Lower leg skin (tissue), 4 donors: ENCODE results near the gene PTTG1IP. TPM values are rescaled to one million over a fixed set of nuclear protein-coding genes. Genes with fewer than 3 reads are reported as not detected.

Source experiments
- DNase-seq, 2 donors: peaks; one replicate each; pipeline ENCODE4 v3.0.0-alpha.2; 2019; ENCODE audit warnings: low spot score in 2 of 2
- H3K4me3 ChIP-seq: fragments of 200-600 bp; sonication (generic); 2 replicates; pipeline ENCODE4 v1.5.1; 2017; ENCODE audit warnings: mild to moderate bottlenecking, low read depth; ENCODE audit not compliant: poor library complexity, severe bottlenecking
- POLR2A ChIP-seq, 2 donors: fragments of 450-650 bp; IDR thresholded peaks; one replicate each; pipeline ENCODE4 v1.6.1; 2016 to 2017; ENCODE audit warnings: antibody characterized with exemption in 2 of 2, mild to moderate bottlenecking in 1 of 2, moderate library complexity in 1 of 2
- WGBS, 2 donors: methylation state at CpG; one replicate each; pipeline ENCODE4 v1.1.5; 2018; 5-methylcytosine and 5-hydroxymethylcytosine counted together
- intact Hi-C: fragments of 100-400 bp; cut with DNase I; formaldehyde crosslinking; loops from one replicate; pipeline ENCODE4 v1.15.0; 2023; ENCODE audit warnings: low total_unique reads
- total RNA-seq, 4 donors: library from RNA; depleted of rRNA; stranded (reverse); fragments of >200 nt; gene quantifications; one replicate each; pipeline ENCODE4 v1.1.0, GENCODE V29; 2016
- TF ChIP-seq, protein P1 (sequence below), 3 donors: fragments of 450-650 bp; IDR thresholded peaks; one replicate each; pipeline ENCODE4 v1.5.1; 2016; ENCODE audit warnings: antibody characterized with exemption in 3 of 3, mild to moderate bottlenecking in 3 of 3, moderate library complexity in 2 of 3

Gene PTTG1IP
- total RNA-seq, 4 donors from 2014 or later = 110 to 193 (median 133) TPM

DNA sequence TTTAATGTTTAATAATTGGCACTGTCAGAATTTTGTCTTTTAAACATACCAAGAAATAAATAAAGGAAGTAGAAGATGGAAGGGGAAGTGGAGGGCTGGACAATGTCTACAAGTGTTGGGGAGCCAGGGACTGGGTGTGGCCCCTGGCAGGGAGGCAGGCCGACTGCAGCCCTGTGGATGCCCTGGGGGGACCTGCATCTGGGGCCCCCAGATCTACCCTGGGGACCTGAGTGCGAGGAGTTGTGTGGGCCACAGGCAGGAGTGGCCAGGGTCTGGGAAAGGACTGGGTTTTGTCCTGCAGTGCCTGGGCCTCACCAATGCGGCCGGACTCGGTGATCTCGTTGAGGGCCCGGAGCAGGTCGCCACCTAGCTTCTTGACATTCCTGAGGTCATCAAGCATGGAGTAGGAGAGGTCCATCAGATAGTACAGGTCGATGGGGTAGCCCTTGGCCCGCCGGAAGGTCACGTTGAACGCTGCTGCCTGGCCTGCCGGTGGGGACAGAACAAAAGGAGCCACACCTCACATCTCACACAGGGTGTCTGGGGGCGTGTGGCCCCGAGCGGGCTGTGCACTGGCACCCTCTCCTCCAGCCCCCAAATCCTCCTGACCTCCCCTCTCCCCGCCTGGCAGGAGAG lies 29.7 kb upstream of the PTTG1IP start:
- no peak for TF ChIP-seq POLR2A (IDR thresholded peaks at IDR 0.05)
- TF ChIP-seq, protein P1, sequence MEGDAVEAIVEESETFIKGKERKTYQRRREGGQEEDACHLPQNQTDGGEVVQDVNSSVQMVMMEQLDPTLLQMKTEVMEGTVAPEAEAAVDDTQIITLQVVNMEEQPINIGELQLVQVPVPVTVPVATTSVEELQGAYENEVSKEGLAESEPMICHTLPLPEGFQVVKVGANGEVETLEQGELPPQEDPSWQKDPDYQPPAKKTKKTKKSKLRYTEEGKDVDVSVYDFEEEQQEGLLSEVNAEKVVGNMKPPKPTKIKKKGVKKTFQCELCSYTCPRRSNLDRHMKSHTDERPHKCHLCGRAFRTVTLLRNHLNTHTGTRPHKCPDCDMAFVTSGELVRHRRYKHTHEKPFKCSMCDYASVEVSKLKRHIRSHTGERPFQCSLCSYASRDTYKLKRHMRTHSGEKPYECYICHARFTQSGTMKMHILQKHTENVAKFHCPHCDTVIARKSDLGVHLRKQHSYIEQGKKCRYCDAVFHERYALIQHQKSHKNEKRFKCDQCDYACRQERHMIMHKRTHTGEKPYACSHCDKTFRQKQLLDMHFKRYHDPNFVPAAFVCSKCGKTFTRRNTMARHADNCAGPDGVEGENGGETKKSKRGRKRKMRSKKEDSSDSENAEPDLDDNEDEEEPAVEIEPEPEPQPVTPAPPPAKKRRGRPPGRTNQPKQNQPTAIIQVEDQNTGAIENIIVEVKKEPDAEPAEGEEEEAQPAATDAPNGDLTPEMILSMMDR (IDR thresholded peaks at IDR 0.05) = no peak
- intact Hi-C loops = no loop called here
- DNase-seq = no peak
- H3K4me3 ChIP-seq = no peak overlapping the region
- 82 to 91% methylated on average over 18 of the region's 18 CpGs for whole genome bisulfite sequencing, 2 donors

DNA sequence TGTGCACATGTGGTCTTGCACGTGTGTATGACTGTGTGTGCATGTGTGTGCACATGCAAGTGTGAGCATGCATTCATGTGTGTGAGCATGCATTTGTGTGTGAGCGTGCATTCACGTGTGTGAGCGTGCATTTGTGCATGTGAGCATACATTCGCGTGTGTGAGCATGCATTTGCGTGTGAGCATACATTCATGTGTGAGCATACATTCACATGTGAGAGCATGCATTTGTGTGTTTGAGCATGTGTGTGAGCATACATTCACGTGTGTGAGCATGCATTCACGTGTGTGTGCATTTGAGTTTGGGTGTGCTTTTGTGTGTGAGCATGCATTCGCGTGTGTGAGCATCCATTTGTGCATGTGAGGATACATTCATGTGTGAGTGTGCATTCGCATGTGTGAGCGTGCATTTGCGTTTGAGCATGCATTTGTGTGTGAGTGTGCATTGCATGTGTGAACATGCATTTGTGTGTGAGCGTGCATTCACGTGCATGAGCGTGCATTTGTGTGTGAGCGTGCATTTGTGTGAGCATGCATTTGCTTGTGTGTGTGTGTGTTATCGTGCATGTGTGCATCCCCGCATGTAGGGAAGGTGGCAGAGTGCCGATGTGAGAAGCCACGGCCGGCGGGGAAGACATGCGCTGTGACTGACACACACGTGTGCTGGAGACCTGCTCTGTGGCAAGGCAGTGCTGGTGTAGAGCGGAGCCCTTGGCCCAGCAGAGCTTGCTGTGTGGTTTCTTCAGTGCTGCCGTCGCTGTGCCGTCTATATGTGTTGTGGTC lies 29.0 kb upstream of the PTTG1IP start:
- WGBS, 2 donors = 89 to 91% methylated on average over 30 of the region's 30 CpGs
- intact Hi-C loops = no loop called here
- no peak overlapping the region for H3K4me3 ChIP-seq
- TF ChIP-seq, protein P1 (IDR thresholded peaks at IDR 0.05) = no peak
- no peak for TF ChIP-seq POLR2A (IDR thresholded peaks at IDR 0.05)
- no peak for DNase-seq

DNA sequence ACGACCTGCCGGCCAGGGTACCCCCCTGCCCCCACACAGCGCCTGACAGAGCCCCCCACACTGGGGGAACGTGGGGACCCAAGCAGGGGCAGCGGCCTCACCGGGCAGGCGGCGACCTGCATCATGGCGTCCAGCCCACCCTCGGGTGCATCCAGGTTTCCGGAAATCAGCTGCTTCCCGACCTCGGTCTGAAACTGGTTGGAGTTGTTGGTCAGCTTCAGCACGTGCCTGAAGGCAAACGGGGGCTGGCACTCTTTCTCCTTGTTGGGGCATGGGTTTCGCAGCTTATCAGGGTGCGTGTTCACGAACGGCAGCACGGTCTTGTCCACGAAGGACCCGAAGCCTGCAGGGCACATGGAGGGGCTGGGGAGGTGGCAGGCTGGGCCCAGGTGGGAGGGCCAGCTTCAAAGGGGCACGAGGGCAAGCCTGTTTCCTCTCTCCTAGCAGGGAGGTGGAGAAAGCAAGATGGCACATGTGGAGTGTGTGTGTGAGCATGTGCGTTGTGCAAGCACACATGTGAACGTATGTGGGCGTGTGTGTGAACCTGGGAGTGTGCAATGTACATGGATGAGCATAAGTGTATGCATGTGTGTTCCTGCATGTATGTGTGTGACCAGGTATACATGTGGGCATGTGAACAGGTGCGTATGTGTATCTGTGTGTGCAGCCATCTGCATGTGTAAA lies 28.0 kb upstream of the PTTG1IP start:
- 50 to 57% methylated on average over 26 to 27 of the region's 27 CpGs for WGBS, 2 donors
- H3K4me3 ChIP-seq = no peak overlapping the region
- TF ChIP-seq, protein P1 (IDR thresholded peaks at IDR 0.05) = no peak
- TF ChIP-seq POLR2A (IDR thresholded peaks at IDR 0.05) = no peak
- no peak for DNase-seq
- intact Hi-C loops = no loop called here

DNA sequence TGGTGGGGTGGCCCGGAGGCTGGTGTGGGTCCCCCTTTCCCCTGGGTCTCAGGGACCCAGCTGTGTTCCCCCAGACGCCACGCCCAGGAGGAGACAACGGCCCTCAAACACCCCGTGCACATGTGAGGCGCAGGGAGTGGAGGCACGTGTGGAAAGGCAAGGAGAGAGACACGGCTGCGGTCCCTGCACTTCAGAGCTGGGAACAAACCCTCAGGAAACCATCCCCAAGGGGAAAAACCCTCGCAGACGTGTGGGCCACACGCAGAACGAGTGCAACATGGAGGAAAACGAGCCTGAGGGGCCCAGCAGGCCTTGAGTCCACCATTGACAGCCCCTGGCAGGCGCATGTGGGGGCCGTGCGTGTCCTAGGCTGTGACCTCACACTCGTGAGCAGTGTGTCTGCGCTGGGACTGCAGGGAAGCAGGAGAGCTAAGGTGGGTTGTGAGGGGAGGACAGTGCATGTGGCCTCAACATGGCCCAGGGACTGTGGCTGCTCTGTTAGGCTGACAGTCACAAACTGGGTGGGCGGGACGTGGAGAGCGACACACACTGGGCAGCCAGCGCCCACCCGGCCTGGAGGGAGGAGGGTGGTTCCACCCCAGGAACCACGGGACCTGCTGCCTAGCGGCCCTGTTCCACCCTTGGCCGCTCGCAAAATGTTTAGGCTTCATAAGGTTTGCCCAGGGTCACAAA lies 27.2 kb upstream of the PTTG1IP start:
- 80 to 84% methylated on average over 26 of the region's 28 CpGs for WGBS, 2 donors
- no peak overlapping the region for H3K4me3 ChIP-seq
- TF ChIP-seq, protein P1 (IDR thresholded peaks at IDR 0.05) = no peak
- TF ChIP-seq POLR2A (IDR thresholded peaks at IDR 0.05) = no peak
- intact Hi-C loops = no loop called here
- DNase-seq = no peak

DNA sequence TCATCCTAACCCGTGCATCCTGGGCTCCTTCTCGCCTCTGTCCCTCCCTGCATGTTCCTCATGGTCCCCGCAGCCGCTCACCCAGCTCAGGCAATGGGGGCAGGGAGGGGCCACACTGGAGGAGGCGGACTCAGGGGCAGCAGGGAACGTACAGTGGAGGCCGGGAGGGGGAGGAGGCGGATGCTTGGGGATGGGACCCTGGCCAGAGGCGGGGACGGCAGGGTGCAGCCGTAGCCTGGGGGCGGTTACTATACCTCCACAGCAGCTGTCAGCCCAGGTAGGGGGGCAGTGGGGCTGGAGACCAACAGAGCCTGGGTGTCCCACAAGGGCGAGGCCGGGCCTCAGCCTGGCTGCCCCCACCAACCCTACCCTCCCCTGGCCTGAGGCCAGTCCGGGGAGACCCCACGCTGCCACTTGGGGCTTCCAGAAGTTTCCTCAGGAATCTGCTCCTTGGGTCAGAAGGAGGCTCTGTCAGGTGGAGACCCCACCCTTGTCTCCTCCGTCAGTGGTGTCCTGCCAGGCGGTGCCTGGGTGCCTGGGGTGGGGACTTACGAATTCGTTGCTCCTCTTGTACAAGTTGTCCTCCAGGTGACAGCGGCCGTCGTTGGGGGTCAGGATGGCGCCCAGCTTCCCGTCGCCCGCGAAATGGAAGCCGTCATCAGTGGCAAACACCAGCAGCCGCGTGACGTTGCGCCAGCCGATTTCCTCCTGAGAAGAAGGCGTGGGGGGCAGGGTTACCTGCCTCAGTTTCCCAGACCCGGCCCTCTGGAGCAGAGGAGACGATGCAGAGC lies 26.5 kb upstream of the PTTG1IP start:
- H3K4me3 ChIP-seq = no peak overlapping the region
- intact Hi-C loops = no loop called here
- 83 to 84% methylated on average over 36 to 37 of the region's 37 CpGs for WGBS, 2 donors
- TF ChIP-seq, protein P1 (IDR thresholded peaks at IDR 0.05) = no peak
- no peak for TF ChIP-seq POLR2A (IDR thresholded peaks at IDR 0.05)
- DNase-seq = no peak
